Cerebellar nuclear complex (tissue), 1 donor: Measurements from ENCODE around the gene CD55.

Source experiments
- DNase-seq, 2 experiments: peaks; one replicate each; lab custom pipeline; 2025; lab: John Stamatoyannopoulos, UW

The CD55 gene

DNA sequence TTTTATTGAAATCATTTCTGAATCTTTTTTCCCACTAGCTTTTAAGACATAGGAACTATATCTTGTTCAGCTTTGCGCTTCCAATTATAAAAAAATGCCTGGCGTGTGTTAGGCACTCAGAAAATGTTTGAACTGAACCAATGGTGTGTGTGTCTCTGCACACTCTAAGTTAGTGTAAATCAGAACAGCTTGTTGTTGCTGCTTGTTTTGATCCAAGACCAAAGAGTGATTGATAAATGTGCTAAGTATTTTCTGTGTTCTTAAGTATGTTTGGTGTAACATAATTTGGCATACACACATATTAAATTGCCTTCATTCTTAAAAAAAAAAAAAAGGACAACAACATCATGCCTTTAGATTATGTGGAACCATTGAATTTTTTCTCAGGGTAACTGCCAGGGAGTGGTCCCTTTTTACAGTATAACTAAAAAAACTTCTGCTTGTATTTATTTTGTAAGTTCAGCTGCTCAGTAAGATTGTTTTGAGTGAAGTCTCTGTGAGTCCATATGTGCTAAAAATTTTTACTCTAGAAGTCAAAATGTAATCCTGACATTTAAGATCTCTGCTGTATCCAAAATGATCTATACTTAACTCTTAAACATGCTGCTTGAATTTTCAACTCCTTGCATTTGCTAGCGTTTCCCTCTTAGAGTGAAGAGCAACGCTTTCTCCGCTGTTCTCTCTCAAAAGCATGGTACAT lies 8.7 kb downstream of the CD55 start:
- no peak for DNase-seq

GRCh38 chr1:207331354-207332313 lies 10.2 kb downstream of the CD55 start:
- no peak for DNase-seq

- no peak for DNase-seq
Observed at GRCh38 chr1:207333009-207333600, 11.6 kb downstream of the CD55 start.

- no peak for DNase-seq
Observed at GRCh38 chr1:207333620-207334019, 12.1 kb downstream of the CD55 start.

DNA sequence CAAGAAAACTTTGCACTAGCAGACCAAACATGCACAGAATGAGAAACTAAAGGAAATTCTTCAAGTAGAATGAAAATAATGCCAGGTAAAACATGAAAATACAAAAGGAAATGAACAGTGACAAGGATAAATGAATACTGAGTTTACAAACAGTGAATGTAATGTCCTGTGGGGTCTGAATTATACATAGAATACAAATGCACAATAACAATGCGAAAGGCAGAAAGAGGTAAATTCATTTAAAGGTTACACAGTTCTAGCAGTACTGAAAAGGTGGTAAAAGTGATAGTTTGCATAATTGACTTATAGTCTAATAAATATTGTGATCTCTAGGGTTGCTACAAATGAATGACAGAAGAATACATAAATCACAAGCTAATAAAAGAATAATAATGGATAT lies 12.9 kb downstream of the CD55 start:
- DNase-seq: no peak

DNA sequence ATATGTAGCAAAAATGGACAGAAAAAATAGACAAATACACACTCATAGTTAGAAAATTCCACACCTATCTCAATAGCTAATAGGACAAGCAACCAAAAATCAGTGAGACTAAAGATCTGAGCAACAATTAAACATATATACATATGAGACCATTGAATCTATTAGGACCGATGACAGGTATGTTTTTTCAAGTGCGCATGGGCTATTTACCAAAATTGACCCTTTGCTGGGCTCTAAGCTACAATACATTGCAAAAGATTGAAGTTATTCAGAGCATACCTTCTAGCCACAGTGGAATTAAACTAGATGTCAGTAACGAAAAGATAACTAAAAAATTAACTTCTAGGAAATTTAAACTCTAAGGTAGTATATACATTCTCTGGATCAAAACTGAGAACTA lies 13.7 kb downstream of the CD55 start:
- DNase-seq: no peak

GRCh38 chr1:207335695-207336363 lies 14.4 kb downstream of the CD55 start:
- DNase-seq: no peak

- DNase-seq: no peak
Observed at GRCh38 chr1:207336559-207337467, 15.3 kb downstream of the CD55 start.

- no peak for DNase-seq
Observed at GRCh38 chr1:207342332-207342731, 20.9 kb downstream of the CD55 start.

DNA sequence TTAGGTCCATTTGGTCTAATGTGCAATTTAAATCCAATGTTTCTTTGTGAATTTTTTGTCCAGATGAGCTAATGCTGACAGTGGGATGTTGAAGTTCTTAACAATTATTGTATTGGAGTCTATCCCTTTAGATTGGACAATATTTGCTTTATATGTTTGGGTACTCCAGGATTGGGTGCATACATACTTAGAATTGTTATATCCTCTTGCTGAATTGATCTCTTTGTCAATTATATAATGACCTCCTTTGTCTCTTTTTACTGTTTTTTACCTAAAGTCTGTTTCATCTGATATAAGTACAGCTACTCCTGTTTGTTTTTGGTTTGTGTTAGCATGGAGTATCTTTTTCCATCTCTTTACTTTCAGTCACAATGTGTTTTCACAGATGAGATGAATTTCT lies 22.2 kb downstream of the CD55 start:
- no peak for DNase-seq

- no peak for DNase-seq
Observed at GRCh38 chr1:207344221-207344620, 22.7 kb downstream of the CD55 start.

DNA sequence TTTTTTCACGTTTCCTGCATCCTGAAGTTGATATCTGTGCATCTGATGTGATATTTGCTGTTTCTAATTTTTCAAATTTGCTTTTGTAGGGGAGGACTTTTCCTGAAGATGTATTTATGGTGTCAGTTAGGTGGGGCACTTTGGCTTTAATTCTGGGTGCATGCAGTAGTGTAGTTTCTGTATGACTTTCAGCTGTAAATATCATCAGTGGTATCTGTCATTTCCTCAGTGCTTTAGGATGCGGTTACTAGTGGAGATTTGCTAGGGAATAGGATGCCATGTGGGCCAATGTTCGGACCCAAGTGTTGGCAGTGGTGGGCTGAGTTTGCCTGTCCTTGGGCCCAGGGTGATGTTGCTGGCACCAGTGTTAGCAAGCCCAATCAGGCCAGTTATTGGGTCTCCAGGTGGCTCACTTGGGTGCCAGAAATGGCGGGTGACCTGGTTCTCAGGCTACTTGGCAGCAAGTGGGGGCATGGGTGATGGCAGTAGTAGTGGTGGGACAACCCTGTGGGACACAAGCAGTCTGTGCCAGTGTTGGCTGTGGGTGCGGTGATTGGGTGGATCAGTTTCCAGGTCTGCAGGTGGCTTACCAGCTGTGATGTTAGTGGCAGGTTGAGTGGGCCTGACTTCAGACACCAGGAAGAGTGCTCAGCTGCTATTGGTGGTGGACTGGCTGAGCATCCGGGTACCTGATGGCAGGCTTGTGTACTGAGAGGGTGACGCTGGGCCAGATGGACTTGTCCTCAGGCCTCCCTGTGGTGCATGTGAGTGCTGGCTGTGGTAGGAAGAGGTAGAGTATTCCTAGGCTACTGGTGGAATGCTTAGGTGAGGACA lies 24.4 kb downstream of the CD55 start:
- DNase-seq: no peak

- no peak for DNase-seq
Observed at GRCh38 chr1:207346513-207346912, 25.0 kb downstream of the CD55 start.

GRCh38 chr1:207349979-207350378 lies 28.5 kb downstream of the CD55 start:
- DNase-seq: no peak

GRCh38 chr1:207352554-207352953 lies 31.1 kb downstream of the CD55 start:
- DNase-seq: no peak

DNA sequence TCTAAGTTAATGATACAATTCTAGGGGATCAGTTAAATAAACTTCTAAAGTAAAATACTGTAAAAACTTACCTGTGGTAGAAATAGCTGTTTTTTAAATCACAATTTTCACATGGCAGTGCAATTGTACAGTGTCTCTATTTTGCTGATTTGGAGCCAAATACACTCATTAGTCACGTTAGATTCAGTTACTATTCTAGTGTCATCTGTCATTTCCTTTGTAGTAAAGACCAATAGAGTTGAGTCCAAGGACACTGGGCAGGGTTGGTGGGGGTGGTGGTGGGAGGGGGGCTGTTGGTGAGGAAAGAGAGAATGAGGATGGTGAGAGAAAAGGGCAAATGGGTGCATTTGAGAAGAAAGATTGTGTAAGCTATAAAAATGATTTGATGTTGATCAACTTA lies 33.6 kb downstream of the CD55 start:
- no peak for DNase-seq

- no peak for DNase-seq
Observed at GRCh38 chr1:207355513-207356295, 34.2 kb downstream of the CD55 start.

DNA sequence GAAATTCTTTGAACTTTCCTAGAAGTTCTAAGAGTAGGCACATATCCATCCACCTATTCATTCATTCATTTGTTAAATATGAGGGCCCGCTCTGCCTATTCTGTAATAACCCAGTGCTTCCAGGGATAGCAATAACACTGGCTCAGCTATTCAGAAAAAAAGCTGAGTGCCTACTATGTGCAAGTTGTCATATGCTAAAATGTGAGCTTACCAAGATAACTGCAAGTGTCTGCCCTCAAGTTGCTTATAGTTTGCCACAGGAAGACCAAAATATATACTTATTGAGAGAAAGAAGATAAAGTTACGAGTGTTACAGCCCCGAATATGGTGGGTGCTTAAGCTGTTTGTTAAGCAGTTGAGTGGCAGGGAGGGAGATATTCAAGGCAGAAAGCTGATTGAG lies 39.6 kb downstream of the CD55 start:
- DNase-seq: no peak

GRCh38 chr1:207361889-207362288 lies 40.4 kb downstream of the CD55 start:
- DNase-seq: no peak
